ENCODE data around the gene PAX7. TPM values are rescaled to one million over a fixed set of nuclear protein-coding genes. Genes with fewer than 3 reads are reported as not detected.

Gene PAX7
- total RNA-seq, 1 experiment from 2014 or later: 0.15 TPM

DNA sequence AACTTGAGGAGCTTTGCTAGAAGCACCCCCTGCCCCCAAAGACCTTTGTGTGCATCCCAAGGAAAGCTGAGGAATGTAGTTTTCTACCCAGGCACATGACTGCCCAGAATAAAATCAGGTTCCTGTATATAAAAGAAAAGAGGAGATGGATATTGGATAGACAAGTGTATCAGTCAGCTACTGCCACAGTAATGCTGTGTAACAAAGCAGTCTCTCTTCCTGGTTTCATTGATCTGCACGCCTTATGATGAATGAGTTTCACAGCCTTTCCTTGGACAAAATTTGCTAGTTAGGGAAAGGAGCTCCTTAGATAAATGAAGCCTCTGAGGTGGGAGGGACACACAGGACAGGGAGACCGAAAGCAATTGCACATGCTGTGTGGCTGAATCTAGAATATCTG, 120.0 kb downstream of the PAX7 start:
- peaks cover 2% of the 10 kb centered on the region; the same call in 1 of the 2 replicates for H3K27me3 ChIP-seq (ENCODE audit: insufficient read depth, low read length)
- no peak for DNase-seq
- H3K56ac ChIP-seq (ENCODE audit: insufficient read length, low read depth, low read length): no peak overlapping the region
- TF ChIP-seq, protein P1, sequence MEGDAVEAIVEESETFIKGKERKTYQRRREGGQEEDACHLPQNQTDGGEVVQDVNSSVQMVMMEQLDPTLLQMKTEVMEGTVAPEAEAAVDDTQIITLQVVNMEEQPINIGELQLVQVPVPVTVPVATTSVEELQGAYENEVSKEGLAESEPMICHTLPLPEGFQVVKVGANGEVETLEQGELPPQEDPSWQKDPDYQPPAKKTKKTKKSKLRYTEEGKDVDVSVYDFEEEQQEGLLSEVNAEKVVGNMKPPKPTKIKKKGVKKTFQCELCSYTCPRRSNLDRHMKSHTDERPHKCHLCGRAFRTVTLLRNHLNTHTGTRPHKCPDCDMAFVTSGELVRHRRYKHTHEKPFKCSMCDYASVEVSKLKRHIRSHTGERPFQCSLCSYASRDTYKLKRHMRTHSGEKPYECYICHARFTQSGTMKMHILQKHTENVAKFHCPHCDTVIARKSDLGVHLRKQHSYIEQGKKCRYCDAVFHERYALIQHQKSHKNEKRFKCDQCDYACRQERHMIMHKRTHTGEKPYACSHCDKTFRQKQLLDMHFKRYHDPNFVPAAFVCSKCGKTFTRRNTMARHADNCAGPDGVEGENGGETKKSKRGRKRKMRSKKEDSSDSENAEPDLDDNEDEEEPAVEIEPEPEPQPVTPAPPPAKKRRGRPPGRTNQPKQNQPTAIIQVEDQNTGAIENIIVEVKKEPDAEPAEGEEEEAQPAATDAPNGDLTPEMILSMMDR (conservative IDR thresholded peaks at IDR 0.05): no peak
- H4K8ac ChIP-seq (replicated peaks; ENCODE audit: insufficient read length, low read depth, low read length): no peak overlapping the region
- H3K27ac ChIP-seq (ENCODE audit: insufficient read length, low read depth, low read length): no peak overlapping the region
- H3K9me3 ChIP-seq (ENCODE audit: control insufficient read depth, low read depth, low read length): no peaks in the 10 kb centered on the region
- no peaks in the 10 kb centered on the region for H3K36me3 Mint-ChIP-seq (ENCODE audit: insufficient read depth in 1 of 3, low read depth in 3 of 3)
- H3K18ac ChIP-seq (ENCODE audit: insufficient read length, low read depth, low read length): no peak overlapping the region
- no peak overlapping the region for H4K5ac ChIP-seq (ENCODE audit: insufficient read length, low read depth, low read length)
- no peaks in the 10 kb centered on the region for H3K4me1 ChIP-seq (ENCODE audit: insufficient read depth, low read length)
- no peak overlapping the region for H3K4me2 ChIP-seq (ENCODE audit: insufficient read depth, insufficient read length, low read length)
- no peaks in the 10 kb centered on the region for H4K20me1 ChIP-seq (ENCODE audit: control insufficient read depth, insufficient read depth, insufficient read length)
- no peak overlapping the region for H3K4ac ChIP-seq (ENCODE audit: low read depth, low read length)
- H2BK15ac ChIP-seq (ENCODE audit: low read depth, low read length): no peak overlapping the region
- no peak overlapping the region for H2BK12ac ChIP-seq (ENCODE audit: insufficient read length, low read depth, low read length)
- no peak overlapping the region for H3T11ph ChIP-seq (ENCODE audit: low read length)
- H3K27me3 Mint-ChIP-seq (ENCODE audit: low read depth): peaks cover 88% of the 10 kb centered on the region
- H3K14ac ChIP-seq (ENCODE audit: insufficient read depth, low read length): no peak overlapping the region
- no peak overlapping the region for H3K9ac ChIP-seq (ENCODE audit: extremely low read depth, insufficient read length, low read length)
- H2BK5ac ChIP-seq (ENCODE audit: insufficient read length, low read length): no peak overlapping the region
- H3K79me1 ChIP-seq (ENCODE audit: insufficient read depth, low read depth, low read length, poor library complexity, severe bottlenecking): no peaks in the 10 kb centered on the region
- no peak overlapping the region for H2BK20ac ChIP-seq (ENCODE audit: low read depth, low read length, poor library complexity, severe bottlenecking)
- H3K27ac Mint-ChIP-seq: no peak overlapping the region
- H3K79me2 ChIP-seq (ENCODE audit: insufficient read depth, low read length): no peaks in the 10 kb centered on the region
- H3K4me3 Mint-ChIP-seq: no peak overlapping the region; a peak in 1 of 5 replicates
- no peaks in the 10 kb centered on the region for H3K23me2 ChIP-seq (ENCODE audit: insufficient read length, low read depth, low read length, poor library complexity, severe bottlenecking)
- no peak overlapping the region for H2AFZ ChIP-seq (ENCODE audit: low read length)
- H3K4me1 Mint-ChIP-seq: no peaks in the 10 kb centered on the region
- peaks cover 6 to 21% of the 10 kb centered on the region in 2 experiments; a peak in 4 of 5 replicates for H3K9me3 Mint-ChIP-seq
- no peak overlapping the region for H2BK120ac ChIP-seq (ENCODE audit: low read depth, low read length, poor library complexity, severe bottlenecking)
- WGBS (ENCODE audit: extremely low coverage, insufficient read length, low lambda C conversion rate): no CpG with 5 or more reads among the region's 2 CpGs
- no peak overlapping the region for H3K23ac ChIP-seq (ENCODE audit: insufficient read length, low read depth, low read length)
- no peak overlapping the region for H4K91ac ChIP-seq (ENCODE audit: insufficient read length, low read depth, low read length)
- no peak overlapping the region for H2AK5ac ChIP-seq (ENCODE audit: insufficient read length, low read length)

Measured in H9 (cell line).